ENCODE measurements around the gene TDRD7. TPM values are rescaled to one million over a fixed set of nuclear protein-coding genes. Genes with fewer than 3 reads are reported as not detected.

The TDRD7 gene
- total RNA-seq, 4 donors from 2014 or later = 8.5 to 16.5 (median 13.3) TPM

- no peak for TF ChIP-seq CTCF (IDR thresholded peaks at IDR 0.05; ENCODE audit: low read depth)
Observed at GRCh38 chr9:97427885-97428284, 16.0 kb downstream of the TDRD7 start.

- TF ChIP-seq CTCF (IDR thresholded peaks at IDR 0.05; ENCODE audit: low read depth) = no peak
Observed at GRCh38 chr9:97430316-97431043, 18.6 kb downstream of the TDRD7 start.

- TF ChIP-seq CTCF (IDR thresholded peaks at IDR 0.05; ENCODE audit: low read depth) = no peak
Observed at GRCh38 chr9:97431044-97431441, 19.1 kb downstream of the TDRD7 start.

GRCh38 chr9:97431549-97432143 lies 19.8 kb downstream of the TDRD7 start:
- no peak for TF ChIP-seq CTCF (IDR thresholded peaks at IDR 0.05; ENCODE audit: low read depth)

GRCh38 chr9:97437051-97437600 lies 25.2 kb downstream of the TDRD7 start:
- TF ChIP-seq CTCF (IDR thresholded peaks at IDR 0.05; ENCODE audit: low read depth) = no peak

- no peak for TF ChIP-seq CTCF (IDR thresholded peaks at IDR 0.05; ENCODE audit: low read depth)
Observed at GRCh38 chr9:97438257-97438656, 26.4 kb downstream of the TDRD7 start.

GRCh38 chr9:97438666-97439065 lies 26.8 kb downstream of the TDRD7 start:
- TF ChIP-seq CTCF (IDR thresholded peaks at IDR 0.05; ENCODE audit: low read depth) = no peak

Measured in subcutaneous adipose tissue (tissue), 4 donors.